MM.1S (cell line): ENCODE measurements around the gene CD151.

ENCODE experiments used
- DNase-seq: peaks from one replicate; pipeline ENCODE4 v3.0.0-alpha.2; 2015
- H2AFZ ChIP-seq: fragments of 300-600 bp; sonication (generic); 2 replicates; pipeline ENCODE4 v1.6.0; 2016; ENCODE audit warnings: antibody characterized with exemption, low read length
- H3F3A ChIP-seq: fragments of 300-600 bp; sonication (generic); 2 replicates; pipeline ENCODE4 v1.6.1; 2016; ENCODE audit warnings: mild to moderate bottlenecking, antibody characterized with exemption, low read length, moderate library complexity, mixed read lengths; ENCODE audit not compliant: insufficient read depth
- H3K27ac ChIP-seq: fragments of 300-600 bp; sonication (generic); 2 replicates; pipeline ENCODE4 v1.5.1; 2016; ENCODE audit warnings: mild to moderate bottlenecking, low read length
- H3K27me3 ChIP-seq: fragments of 300-600 bp; sonication (generic); replicated peaks from 2 replicates; pipeline ENCODE4 v1.6.0; 2016; ENCODE audit warnings: low read length; ENCODE audit not compliant: insufficient read depth
- H3K36me3 ChIP-seq: fragments of 300-600 bp; sonication (generic); replicated peaks from 2 replicates; pipeline ENCODE4 v1.6.1; 2016; ENCODE audit warnings: mild to moderate bottlenecking, low read length, mixed read lengths; ENCODE audit not compliant: insufficient read depth
- H3K4me1 ChIP-seq: fragments of 300-600 bp; sonication (generic); 2 replicates; pipeline ENCODE4 v1.6.1; 2016; ENCODE audit warnings: low read length, mixed read lengths
- H3K4me2 ChIP-seq: fragments of 300-600 bp; sonication (generic); 2 replicates; pipeline ENCODE4 v1.6.0; 2016; ENCODE audit warnings: low read depth, low read length
- H3K4me3 ChIP-seq: fragments of 300-600 bp; sonication (generic); 2 replicates; pipeline ENCODE4 v1.5.1; 2016; ENCODE audit warnings: low read length, mixed read lengths
- H3K79me2 ChIP-seq: fragments of 300-600 bp; sonication (generic); 2 replicates; pipeline ENCODE4 v1.6.1; 2016; ENCODE audit warnings: mixed run types, low read length, mixed read lengths
- H3K9ac ChIP-seq: fragments of 300-600 bp; sonication (generic); 2 replicates; pipeline ENCODE4 v1.6.1; 2016; ENCODE audit warnings: low read length, mixed read lengths
- H3K9me2 ChIP-seq: fragments of 300-600 bp; sonication (generic); replicated peaks from 2 replicates; pipeline ENCODE4 v1.6.1; 2016; ENCODE audit warnings: mild to moderate bottlenecking, low read length, mixed read lengths; ENCODE audit not compliant: insufficient read depth
- H3K9me3 ChIP-seq: fragments of 300-600 bp; sonication (generic); replicated peaks from 2 replicates; pipeline ENCODE4 v1.6.1; 2016; ENCODE audit warnings: mild to moderate bottlenecking, low read length, mixed read lengths; ENCODE audit not compliant: insufficient read depth
- H4K20me1 ChIP-seq: fragments of 300-600 bp; sonication (generic); 2 replicates; pipeline ENCODE4 v1.6.1; 2016; ENCODE audit warnings: mild to moderate bottlenecking, low read length, moderate library complexity, mixed read lengths; ENCODE audit not compliant: insufficient read depth
- EZH2 ChIP-seq: fragments of 300-600 bp; sonication (generic); optimal IDR thresholded peaks from 2 replicates; pipeline ENCODE3; 2017; ENCODE audit warnings: low read depth, mild to moderate bottlenecking, antibody characterized with exemption, low read length, mixed read lengths
- EZH2phosphoT487 ChIP-seq: fragments of 300-600 bp; sonication (generic); IDR thresholded peaks from 2 replicates; pipeline ENCODE4 v1.6.1; 2018; ENCODE audit warnings: antibody characterized with exemption, low read length
- TF ChIP-seq, protein P1 (sequence below): fragments of 300-600 bp; sonication (generic); IDR thresholded peaks from 2 replicates; pipeline ENCODE4 v1.5.1; 2016; ENCODE audit warnings: antibody characterized with exemption, low read length, mixed read lengths

CD151 gene

GRCh38 chr11:832529-833113, at the start of gene CD151:
Gene CD151 (plus strand): TSS chr11:832952. CDS start chr11:836070, 3,118 bp downstream.
- Histone ChIP-seq H3F3A (peaks cover 5% of the 10 kb centered on the region; the same call in 1 of the 2 replicates), H3K36me3 (no peaks in the 10 kb centered on the region), H3K4me1 (peaks cover 21% of the 10 kb centered on the region), H2AFZ (peak within 1 kb of the TSS; percentile 78), H3K27me3 (peaks cover 15% of the 10 kb centered on the region), H4K20me1 (no peaks in the 10 kb centered on the region), H3K9me2 (no peaks in the 10 kb centered on the region), H3K79me2 (peaks cover 6% of the 10 kb centered on the region), H3K27ac (no peak within 1 kb of the TSS), H3K9me3 (no peaks in the 10 kb centered on the region), H3K9ac (peak within 1 kb of the TSS; percentile 58; the same call in 1 of the 2 replicates), H3K4me3 (peak within 1 kb of the TSS; percentile 70), H3K4me2 (peak within 1 kb of the TSS; percentile 93)
- peak; percentile 59 for DNase-seq
- no peak for TF ChIP-seq EZH2phosphoT487
- no peak for TF ChIP-seq EZH2
- TF ChIP-seq, protein P1, sequence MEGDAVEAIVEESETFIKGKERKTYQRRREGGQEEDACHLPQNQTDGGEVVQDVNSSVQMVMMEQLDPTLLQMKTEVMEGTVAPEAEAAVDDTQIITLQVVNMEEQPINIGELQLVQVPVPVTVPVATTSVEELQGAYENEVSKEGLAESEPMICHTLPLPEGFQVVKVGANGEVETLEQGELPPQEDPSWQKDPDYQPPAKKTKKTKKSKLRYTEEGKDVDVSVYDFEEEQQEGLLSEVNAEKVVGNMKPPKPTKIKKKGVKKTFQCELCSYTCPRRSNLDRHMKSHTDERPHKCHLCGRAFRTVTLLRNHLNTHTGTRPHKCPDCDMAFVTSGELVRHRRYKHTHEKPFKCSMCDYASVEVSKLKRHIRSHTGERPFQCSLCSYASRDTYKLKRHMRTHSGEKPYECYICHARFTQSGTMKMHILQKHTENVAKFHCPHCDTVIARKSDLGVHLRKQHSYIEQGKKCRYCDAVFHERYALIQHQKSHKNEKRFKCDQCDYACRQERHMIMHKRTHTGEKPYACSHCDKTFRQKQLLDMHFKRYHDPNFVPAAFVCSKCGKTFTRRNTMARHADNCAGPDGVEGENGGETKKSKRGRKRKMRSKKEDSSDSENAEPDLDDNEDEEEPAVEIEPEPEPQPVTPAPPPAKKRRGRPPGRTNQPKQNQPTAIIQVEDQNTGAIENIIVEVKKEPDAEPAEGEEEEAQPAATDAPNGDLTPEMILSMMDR = no peak

DNA sequence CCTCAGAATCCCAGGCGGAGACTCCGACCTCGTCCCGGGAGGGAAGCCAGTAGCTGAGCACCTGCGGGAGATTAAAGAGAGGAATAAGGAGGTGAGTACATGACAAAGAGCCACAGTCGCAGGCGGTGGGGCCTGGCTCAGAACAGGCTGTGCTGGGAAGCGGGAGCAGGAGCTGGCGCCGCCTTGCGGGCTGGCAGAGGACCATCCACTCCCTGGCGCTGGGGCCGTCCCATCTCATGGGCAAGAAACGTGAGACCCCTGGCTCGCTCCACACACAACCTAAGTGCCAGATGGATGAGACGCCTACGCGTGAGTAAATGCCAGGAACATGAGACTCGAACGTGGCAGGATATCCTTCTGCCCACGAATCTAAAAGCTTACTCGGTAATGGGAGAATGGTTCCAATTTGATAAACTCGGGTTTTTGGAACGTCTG, 49.2 kb upstream of the CD151 start:
- H2AFZ ChIP-seq = no peak overlapping the region
- H3K4me1 ChIP-seq = no peaks in the 10 kb centered on the region

DNA sequence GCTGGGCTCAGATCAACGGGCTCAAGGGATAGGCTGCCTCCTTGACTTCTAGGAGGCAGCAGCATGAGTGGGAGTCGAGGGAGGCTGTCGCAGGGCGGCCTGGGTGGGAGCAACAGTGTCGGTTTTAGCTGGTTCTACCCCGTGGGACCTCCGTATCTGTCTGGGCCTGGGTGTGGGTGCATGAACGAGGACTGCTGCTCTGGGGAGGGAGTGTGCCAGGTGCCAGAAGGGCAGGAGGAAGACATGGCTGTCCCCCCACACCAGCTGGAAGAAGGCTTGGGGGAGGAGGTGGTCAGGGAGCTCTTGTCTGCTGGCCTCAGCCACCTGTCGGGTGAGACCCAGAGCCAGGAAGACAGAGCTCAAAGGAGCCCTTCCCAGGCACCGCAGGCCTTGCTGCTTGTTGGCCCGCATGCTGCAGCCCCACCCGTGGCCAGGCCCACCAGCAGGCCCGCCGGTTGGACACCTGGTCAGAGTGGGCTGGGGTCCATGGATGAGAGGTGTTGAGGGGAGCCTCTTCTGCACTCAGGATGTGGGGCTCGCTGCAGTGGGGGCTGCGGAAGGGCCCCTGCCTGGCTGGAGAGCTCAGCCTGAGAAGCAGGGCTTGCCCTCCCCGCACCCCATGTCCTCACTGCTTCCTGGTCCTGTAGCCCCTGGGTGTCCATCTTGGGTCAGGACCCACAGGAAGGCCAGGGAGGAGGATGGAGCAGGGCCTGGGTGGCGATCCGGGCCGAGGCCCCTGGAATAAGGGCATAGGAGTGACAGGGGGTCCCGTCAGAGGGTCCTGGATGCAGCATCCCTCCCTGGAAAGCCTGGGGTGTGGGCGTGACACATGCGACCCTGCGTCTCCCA, 46.3 kb upstream of the CD151 start:
- Histone ChIP-seq H3K79me2 (peaks cover 17% of the 10 kb centered on the region), H2AFZ (no peak overlapping the region), H4K20me1 (no peaks in the 10 kb centered on the region), H3K4me2 (no peak overlapping the region), H3K4me3 (no peak overlapping the region), H3K27ac (no peak overlapping the region), H3K9ac (no peak overlapping the region), H3K9me2 (no peaks in the 10 kb centered on the region), H3K9me3 (no peaks in the 10 kb centered on the region), H3K36me3 (no peaks in the 10 kb centered on the region), H3F3A (peaks cover 10% of the 10 kb centered on the region; the same call in 1 of the 2 replicates), H3K27me3 (no peaks in the 10 kb centered on the region), H3K4me1 (0 out of 2 replicates have a peak, but pooled peaks cover 3% of the 10 kb centered on the region)
- DNase-seq = no peak
- TF ChIP-seq, protein P1 = no peak
- no peak for TF ChIP-seq EZH2

More for the DNA sequence above, 49.2 kb upstream of the CD151 start:
- Histone ChIP-seq H3K9me3 (no peaks in the 10 kb centered on the region), H3K9me2 (no peaks in the 10 kb centered on the region), H3K27ac (no peak overlapping the region), H3K79me2 (peaks cover 12% of the 10 kb centered on the region), H3K4me2 (no peak overlapping the region), H3K4me3 (no peak overlapping the region), H4K20me1 (no peaks in the 10 kb centered on the region), H3K36me3 (no peaks in the 10 kb centered on the region), H3F3A (0 out of 2 replicates have a peak, but pooled peaks cover 4% of the 10 kb centered on the region), H3K9ac (no peak overlapping the region), H3K27me3 (no peaks in the 10 kb centered on the region)
- TF ChIP-seq, protein P1 = no peak
- TF ChIP-seq EZH2 = no peak
- no peak for TF ChIP-seq EZH2phosphoT487
- no peak for DNase-seq
